HG02759 (cell line): ENCODE results near the gene CPLANE1.
"Not testable (repeated sequence)": the region's sequence is repeated elsewhere in the genome, so short reads cannot be mapped to it uniquely, and the experiment has no call there.

Experiments
- ATAC-seq: cut with Tn5 transposase; IDR thresholded peaks from one replicate; pipeline ENCODE4 v1.9.1; 2021; ENCODE audit warnings: mild to moderate bottlenecking, moderate library complexity; ENCODE audit not compliant: unreplicated experiment

CPLANE1 gene

DNA sequence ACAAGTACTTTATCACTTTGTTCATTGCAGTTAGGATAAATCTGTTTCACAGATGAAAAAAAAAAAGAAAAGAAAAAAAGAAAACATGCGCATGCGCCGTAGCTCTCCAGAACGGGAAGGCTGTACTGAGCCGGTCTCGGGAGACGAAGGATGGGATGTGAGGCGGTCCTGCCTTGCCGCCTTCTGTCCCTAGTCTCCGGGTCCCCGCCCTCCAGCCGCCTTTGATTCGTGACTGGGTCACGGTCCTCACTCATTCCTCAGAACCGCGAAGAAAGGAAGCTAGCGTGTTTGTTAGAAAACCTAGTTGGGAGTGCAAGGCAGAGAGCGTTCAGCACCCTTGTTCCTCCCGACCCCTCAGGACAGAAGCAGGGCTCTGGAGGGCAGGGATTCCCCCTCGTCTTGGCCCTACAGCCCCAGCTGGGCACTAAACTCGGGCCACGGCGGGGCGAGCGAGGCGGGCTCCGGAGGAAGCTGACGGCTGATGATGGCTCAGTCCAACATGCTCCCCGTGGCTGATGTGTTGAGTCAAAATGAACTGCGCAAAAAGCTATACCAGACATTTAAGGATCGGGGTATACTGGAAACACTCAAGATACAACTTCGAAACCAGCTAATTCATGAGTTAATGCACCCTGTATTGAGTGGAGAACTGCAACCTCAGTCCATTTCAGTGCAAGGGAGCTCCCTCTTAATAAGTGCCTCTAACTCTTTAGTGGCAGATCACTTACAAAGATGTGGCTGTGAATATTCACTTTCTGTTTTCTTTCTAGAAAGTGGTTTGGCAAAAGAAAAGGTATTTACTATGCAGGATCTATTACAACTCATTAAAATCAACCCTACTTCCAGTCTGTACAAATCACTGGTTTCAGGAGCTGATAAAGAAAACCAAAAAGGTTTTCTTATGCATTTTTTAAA, 40.0 kb downstream of the CPLANE1 start:
- peak; percentile 70 for ATAC-seq

DNA sequence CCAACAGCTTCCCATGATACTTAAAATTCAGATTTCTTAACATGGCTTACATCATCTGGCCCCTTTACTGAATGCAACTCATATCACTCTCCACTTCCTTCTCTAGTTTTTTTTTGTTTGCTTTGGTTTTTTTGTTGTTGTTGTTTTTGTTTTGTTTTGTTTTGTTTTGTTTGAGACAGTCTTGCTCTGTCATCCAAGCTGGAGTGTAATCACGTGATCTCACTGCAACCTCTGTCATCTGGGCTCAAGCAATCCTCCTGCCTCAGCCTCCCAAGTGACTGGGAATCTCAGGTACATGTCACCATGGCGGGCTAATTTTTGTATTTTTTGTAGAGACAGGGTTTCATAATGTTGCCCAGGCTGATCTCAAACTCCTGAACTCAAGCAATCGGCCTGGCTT, 41.4 kb downstream of the CPLANE1 start:
- no peak for ATAC-seq

DNA sequence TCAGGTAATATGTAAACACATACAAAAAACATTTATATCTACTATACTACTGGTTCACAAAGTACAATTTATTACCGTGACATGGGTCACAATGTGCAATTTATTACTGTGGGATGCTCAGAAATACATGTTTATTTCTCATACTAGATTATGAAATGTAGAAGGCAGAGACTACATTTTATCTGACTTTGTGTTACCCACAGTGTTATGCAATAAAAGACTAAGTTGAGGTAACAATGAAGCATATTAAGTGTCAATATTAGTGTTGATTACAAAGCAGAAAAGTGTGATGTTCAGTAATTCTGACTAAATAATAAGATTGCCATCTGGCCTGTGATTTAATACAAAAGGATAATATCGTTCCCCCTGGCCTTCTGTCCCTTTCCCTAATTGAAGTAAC, 42.4 kb downstream of the CPLANE1 start:
- ATAC-seq: no peak

DNA sequence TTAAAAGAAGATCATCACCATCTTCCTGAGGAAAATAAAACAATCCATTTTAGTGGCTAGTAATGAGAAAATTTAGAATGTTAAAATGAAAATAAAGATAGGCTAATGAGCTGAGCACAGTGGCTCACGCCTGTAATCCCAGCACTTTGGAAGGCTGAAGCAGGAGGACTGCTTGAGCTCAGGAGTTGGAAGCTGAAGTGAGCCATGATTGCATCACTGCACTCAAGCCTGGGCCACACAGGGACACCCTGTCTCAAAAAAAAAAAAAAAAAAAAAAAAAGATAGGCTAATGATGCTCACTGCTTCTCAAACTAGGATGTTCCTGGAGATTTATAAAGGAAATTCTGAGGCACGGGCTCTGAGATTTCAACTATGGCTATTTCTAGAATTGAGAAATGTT, 50.3 kb downstream of the CPLANE1 start:
- no peak for ATAC-seq

DNA sequence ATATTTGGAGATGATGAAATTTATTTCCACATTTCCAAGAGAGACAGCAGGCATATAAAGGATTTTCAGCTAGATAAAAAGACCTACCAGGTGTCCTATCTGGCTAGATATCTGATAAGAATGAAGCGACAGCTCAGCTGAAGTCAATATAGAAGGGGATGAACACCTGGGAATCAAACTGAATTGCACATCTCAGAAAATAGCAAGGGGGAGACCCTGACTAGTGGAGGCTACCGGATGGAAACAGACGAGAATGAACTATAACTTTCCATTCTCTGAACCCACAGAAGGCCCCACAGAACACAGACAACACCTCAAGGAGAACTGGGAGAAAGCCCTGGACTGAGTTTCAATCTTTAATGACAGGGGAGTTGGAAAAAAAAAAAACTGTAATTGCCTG, 51.1 kb downstream of the CPLANE1 start:
- peak; percentile 57 for ATAC-seq

DNA sequence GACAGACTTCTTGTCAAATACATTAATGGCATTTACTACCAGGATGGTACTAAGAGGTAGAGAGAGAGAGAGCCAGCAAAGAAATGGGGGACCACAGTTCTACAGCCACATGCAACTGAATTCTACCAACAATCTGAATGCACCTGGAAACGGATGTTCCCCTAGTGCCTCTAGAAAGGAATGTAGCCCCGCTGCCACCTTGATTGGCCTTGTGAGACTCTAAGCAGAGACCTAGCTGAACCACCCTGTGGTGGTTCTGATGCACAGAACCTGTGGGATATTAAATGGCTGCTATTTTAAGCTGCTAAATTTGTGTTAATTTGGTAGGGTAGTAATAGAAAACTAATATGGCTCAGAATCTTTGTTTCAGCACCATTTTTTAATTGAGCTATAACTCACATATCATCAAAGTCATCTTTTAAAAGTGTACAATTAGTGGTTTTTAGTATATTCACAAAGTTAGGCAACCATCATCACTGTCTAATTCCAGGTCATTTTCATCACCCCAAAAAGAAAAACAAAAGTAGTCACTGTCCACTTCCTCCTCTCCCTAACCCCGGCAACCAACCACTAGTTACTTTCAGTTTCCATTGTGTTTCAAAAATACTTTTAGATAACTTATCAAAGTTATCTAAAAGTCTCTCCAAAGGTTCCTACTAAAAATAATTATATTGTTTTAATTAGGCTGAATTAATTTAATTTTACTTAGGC, 51.7 kb downstream of the CPLANE1 start:
- ATAC-seq: peak; percentile 79

DNA sequence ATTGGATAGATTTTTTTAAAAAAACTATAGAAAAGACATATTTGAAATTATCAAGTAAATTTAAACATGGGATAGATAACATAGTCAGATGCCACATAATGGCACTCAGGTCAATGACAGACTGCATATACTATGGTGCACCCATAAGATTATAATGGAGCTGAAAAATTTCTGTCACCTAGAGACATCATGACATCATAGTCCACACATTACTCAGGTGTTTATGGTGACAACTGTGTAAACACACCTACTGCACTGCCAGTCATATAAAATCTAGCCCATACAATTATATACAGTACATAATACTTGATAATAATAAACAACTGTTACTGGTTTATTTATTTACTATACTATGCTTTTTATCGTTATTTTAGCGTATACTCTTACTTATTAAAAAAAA, 58.6 kb downstream of the CPLANE1 start:
- ATAC-seq: no peak

DNA sequence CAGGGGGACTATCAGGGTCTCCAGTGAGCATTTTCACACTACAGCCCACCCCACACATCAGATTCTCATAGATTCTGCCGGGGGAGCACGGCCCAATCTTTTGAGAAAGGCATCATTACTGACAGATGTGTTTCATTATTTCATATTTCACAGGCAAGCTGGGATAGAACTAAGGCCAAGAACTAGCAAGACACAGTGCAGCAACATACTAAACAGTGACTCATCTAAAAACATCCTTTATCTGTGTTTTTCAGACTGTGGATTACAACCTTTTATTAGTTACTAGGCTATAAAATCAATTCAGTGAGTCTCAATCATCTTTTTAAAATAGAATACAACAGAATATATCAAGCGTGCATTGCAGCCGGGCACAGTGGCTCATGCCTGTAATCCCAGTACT, 59.8 kb downstream of the CPLANE1 start:
- no peak for ATAC-seq

DNA sequence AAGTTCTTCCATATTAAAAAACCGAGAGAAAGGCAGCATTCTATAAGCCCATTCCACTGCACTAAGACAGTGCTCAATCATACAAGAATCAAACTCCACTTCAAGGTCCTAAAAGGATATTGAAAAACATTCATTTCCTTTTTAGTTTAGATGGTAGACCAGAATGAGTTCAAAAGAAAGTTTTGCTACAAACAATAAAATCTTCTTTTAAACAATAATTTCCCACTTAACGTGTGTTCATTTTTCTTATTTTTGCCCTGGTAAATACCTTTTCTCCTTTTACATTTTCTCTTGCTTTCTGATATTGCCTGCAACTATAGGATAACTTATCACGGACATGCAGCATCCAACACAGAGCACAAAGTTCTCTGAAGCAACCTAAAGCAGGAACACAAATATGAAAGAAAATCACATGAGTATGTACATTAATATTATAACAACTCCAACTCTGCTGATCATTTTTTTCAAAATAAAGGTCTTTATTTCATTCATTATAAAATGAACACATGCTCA, 61.7 kb downstream of the CPLANE1 start:
- ATAC-seq: no peak

DNA sequence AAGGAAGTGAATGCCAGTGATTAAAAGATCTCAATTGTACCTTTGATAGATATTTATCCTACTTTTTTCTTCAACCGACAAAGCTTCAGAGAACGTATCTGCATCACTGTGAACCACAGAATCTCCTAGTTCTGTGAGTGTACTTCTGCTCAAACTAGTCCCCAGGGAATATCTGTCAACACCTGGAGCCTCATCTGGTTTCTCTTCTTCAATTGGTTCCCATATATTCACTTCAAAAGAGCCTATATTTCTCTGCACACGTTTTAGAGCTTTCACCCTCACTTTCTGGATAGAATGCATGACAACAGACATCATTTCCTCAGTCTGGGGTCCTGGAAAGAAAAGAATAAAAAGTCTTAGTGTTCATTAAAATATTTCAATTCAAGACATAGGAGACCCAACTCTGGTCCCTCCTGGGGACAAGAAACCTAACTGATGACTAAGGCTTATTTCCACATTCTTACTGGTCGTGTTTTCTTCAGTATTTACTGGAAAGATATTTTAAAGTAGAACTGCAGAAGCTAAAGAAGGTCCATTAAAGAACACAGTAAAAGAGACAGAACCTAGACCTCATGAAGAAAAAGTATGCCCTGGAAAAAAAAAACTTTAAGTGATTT, 64.3 kb downstream of the CPLANE1 start:
- ATAC-seq: peak; percentile 94

DNA sequence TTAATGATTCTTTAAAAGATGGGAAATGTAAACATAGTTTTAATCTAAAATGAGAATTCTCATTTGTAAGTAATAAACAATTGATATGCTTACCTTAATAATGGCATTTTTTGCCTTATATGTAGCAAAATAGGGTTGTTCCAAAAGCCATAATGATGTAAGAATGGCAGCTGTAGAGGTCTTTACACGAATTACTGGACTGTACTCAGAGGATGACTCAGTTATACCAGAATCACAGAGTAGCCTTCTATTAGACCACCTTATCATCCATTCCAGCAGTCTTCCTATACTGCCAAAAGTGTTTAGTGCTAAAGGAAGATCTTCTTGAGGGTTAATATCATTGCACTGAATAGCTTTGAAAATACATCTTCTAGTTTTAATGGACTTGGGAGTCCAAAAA, 66.5 kb downstream of the CPLANE1 start:
- no peak for ATAC-seq

DNA sequence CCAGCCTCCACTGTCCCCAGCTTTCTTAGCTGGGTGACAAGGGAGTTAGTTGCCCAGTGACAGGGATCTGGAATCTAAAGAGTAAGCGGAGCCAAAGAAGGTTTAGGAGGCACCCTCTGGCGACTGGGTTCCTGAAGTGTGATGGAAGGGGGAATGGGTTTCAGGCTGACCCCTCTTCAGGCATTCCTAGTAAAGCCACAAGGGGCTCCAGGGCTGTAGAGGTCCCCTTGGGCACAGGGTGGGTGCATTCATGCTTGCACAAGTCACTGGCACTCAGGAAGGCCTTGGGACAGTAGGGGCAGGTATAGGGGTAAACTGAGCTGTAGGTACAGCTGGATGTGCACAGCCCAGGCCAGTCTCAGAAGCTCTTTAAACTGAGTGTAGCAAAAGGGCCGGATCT, 74.2 kb downstream of the CPLANE1 start:
- no peak for ATAC-seq

DNA sequence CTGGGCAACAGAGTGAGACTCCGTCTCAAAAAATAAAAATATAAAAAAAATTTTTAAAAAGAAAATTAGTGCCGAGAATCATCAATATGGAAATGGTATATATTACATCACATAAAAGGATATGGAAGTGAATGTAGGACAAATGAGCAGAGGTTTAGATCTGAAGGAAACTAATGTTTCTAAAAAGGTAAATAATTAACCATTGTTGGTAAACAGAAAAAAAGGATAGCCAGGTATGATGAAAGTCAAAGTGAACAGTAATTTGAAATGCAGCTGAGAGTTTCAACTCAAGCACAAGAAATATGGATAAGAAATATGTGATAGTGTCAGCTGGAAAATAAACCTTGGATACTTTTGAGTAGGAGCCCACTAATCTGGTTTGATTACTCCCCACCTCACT, 76.2 kb downstream of the CPLANE1 start:
- ATAC-seq: no peak

DNA sequence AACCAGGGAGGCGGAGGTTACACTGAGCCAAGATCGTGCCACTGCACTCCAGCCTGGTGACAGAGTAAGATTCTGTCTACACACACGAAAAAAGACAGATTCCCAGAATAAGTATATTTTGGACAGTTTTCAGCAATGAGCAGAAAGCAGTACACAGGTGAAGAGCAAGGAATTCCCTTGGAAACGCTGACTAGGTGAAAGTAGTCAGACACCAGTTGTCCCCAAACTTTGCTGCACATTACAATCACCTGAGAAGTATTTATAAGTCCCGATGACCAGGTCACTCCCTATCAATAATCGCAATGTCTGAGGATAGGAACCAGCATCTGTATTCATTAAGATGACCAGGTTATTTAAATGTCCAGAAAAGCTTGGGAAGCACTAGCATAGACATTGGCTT, 78.3 kb downstream of the CPLANE1 start:
- no peak for ATAC-seq

DNA sequence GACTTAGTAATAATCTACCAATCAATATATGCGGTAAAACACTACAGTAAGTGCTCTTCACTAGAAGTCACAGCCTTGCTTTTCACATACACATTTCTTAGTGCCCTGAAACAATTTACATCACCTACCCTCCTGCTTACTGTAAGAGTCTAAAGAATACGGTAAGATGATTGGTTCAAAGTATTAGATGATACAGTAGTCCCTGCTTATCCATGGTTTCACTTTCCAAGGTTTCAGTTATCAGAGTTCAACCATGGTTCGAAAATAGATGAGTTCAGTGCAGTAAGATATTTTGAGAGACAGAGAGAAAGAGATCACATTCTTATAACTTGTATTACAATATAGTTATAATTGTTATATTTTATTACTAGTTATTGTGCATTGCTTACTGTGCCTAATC, 83.0 kb downstream of the CPLANE1 start:
- ATAC-seq: no peak

DNA sequence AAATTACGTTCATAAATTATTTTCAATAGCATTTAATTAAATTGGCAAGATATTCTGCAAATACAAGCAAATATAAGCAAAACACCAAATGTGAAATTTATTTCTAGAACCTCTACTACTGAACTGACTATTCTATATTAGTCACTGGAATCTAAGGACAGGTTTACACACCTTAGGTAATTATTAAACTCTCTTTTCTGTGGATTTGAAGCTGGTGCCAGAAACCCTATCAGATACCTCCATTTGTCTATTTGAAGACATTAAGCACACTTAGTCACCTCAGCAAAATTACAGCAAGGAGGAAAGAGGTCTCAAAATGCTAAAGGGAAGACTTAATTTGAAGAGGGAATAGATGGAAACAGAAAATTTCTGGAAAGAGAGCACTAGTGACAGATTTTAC, 83.4 kb downstream of the CPLANE1 start:
- ATAC-seq: no peak

DNA sequence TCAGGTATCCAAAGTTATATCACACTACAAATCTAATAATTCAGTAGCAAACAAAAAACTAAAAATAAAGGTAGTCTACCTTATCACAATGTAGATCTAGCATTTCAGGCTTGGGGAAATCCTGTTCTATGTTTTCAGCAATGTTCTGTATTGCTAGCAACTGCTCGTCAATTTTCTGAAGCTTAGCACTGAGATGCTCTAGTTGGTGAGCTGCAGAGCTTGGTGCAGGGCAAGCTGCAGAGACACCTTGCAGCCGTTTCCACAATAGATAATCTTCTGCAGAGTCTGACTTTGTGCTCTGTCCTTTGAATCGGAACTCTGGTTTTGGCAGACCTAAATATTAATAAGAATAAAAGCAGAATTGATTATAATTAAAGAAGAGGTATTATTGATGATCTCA, 95.5 kb downstream of the CPLANE1 start:
- no peak for ATAC-seq

DNA sequence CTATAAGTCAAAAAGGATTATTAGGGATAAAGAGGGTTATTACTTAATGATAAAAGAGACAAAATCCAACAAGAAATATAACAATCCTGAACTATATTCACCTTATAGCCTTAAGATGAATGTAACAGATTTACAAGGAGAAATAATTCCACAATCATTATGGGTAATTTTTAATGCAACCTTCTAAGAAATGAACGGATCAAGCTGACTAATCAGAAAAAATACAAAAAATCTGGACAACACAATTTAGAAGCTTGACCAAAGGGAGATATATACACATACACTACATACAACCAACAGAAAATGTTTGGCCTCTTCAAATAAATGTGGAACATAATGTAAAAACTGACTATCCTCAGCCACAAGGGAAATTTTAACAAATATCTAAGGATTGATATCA, 102.3 kb downstream of the CPLANE1 start:
- ATAC-seq: no peak

DNA sequence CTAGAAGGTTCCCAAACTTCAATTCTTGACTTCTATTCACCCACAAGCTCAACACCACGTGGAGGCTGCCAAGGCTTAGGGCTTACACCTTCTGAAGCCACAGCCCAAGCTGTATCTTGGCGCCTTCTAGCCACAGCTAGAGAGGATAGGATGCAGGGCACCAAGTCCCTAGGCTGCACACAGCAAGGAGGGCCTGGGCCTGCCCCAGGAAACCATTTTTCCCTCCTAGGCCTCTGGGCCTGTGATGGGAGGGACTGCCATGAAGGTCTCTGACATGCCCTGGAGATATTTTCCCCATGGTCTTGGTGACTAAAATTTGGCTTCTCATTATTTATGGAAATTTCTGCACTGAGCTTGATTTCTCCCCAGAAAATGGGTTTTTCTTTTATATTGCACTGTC, 112.5 kb downstream of the CPLANE1 start:
- ATAC-seq: no peak

DNA sequence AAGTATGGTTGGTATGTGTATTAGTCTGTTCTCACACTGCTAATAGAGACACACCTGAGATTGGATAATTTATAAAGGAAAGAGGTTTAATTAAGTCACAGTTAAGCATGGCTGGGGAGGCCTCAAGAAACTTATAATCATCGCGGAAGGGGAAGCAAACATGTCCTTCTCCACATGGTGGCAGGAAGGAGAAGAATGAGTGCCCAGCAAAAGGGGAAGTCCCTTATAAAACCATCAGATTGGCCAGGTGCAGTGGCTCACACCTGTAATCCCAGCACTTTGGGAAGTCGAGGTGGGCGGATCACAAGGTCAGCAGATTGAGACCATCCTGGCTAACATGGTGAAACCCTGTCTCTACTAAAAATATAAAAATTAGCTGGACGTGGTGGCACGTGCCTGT, 113.9 kb downstream of the CPLANE1 start:
- not testable (repeated sequence) for ATAC-seq

DNA sequence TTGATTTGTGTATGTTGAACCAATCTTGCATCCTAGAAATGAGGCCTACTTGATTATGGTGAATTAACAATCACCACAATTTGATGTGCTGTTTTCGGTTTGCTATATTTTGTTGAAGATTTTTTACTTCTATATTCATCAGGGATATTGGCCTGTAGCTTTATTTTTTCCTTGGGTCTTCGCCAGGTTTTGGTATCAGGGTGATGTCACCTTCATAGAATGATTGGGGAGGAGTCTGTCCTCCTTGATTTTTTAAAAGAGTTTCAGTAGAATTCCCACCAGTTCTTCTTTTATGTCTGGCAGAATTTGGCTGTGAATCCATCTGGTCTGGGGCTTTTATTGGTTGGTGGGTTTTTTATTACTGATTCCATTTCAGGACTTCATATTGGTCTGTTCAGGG, 115.2 kb downstream of the CPLANE1 start:
- no peak for ATAC-seq

DNA sequence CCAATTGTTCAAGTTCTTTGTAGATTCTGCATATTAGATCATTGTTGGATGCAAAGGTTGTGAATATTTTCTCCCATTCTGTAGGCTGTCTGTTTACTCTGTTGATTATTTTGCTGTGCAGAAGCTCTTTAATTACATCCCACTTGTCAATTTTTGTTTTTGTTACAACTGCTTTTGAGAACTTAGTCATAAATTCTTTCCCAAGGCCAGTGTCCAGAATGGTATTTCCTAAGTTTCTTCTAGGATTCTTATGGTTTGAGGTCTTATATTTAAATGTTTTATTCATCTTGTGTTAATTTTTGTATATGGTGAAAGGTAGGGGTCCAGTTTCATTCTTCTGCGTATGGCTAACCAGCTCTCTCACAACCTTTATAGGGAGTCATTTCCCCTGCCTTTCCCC, 116.5 kb downstream of the CPLANE1 start:
- ATAC-seq: no peak
